G401 (cell line): ENCODE data around the gene MUSTN1. TPM values are rescaled to one million over a fixed set of nuclear protein-coding genes. Genes with fewer than 3 reads are reported as not detected.
A peak's percentile ranks its signal among the peaks of the same experiment; 100 is the strongest.

ENCODE experiments used
- DNase-seq: peaks from one replicate; pipeline ENCODE4 v3.0.0-alpha.2; 2015; ENCODE audit warnings: low spot score
- in situ Hi-C: cut with HindIII; loops from 2 replicates; pipeline ENCODE4 v1.10.0; 2016; ENCODE audit warnings: low sequenced_read_pairs, mixed read lengths
- total RNA-seq: library from RNA; depleted of rRNA; stranded (reverse); fragments of >200 nt; shearing (Covaris generic); gene quantifications from 2 replicates; pipeline ENCODE4 v1.2.3, GENCODE V29; 2014

Gene MUSTN1
- total RNA-seq, 1 experiment from 2014 or later, result not detected

GRCh38 chr3:52856666-52857065 lies 21.8 kb upstream of the MUSTN1 start:
- in situ Hi-C loops, result no loop called here
- DNase-seq, result no peak

GRCh38 chr3:52854013-52854412 lies 19.2 kb upstream of the MUSTN1 start:
- no peak for DNase-seq
- in situ Hi-C loops, result no loop called here

GRCh38 chr3:52852419-52852818 lies 17.6 kb upstream of the MUSTN1 start:
- in situ Hi-C loops, result no loop called here
- DNase-seq, result no peak

GRCh38 chr3:52851348-52851747 lies 16.5 kb upstream of the MUSTN1 start:
- in situ Hi-C loops, result no loop called here
- peak; percentile 66 for DNase-seq

- no peak for DNase-seq
- in situ Hi-C loops, result no loop called here
Measured at GRCh38 chr3:52849656-52850055, 14.8 kb upstream of the MUSTN1 start.

- in situ Hi-C loops, result no loop called here
Measured at GRCh38 chr3:52848617-52849016, 13.8 kb upstream of the MUSTN1 start.

GRCh38 chr3:52847726-52848125 lies 12.9 kb upstream of the MUSTN1 start:
- DNase-seq, result no peak
- in situ Hi-C loops, result no loop called here

More at GRCh38 chr3:52848617-52849016, 13.8 kb upstream of the MUSTN1 start:
- DNase-seq, result no peak

- in situ Hi-C loops, result no loop called here
- DNase-seq, result no peak
Measured at GRCh38 chr3:52847241-52847640, 12.4 kb upstream of the MUSTN1 start.

GRCh38 chr3:52846432-52846965 lies 11.7 kb upstream of the MUSTN1 start:
- in situ Hi-C loops, result no loop called here

GRCh38 chr3:52845691-52846431 lies 11.0 kb upstream of the MUSTN1 start:
- in situ Hi-C loops, result no loop called here
- DNase-seq, result no peak

More at GRCh38 chr3:52846432-52846965, 11.7 kb upstream of the MUSTN1 start:
- DNase-seq, result peak; percentile 71

GRCh38 chr3:52845157-52845556 lies 10.3 kb upstream of the MUSTN1 start:
- no peak for DNase-seq
- in situ Hi-C loops, result no loop called here

- in situ Hi-C loops, result no loop called here
- no peak for DNase-seq
Measured at GRCh38 chr3:52844290-52844975, 9.6 kb upstream of the MUSTN1 start.

GRCh38 chr3:52843881-52844280 lies 9.1 kb upstream of the MUSTN1 start:
- no peak for DNase-seq
- in situ Hi-C loops, result no loop called here

- no peak for DNase-seq
- in situ Hi-C loops, result no loop called here
Measured at GRCh38 chr3:52843108-52843865, 8.5 kb upstream of the MUSTN1 start.

GRCh38 chr3:52842424-52842823 lies 7.6 kb upstream of the MUSTN1 start:
- in situ Hi-C loops, result no loop called here
- no peak for DNase-seq

- in situ Hi-C loops, result no loop called here
Measured at GRCh38 chr3:52841981-52842340, 7.1 kb upstream of the MUSTN1 start.

GRCh38 chr3:52841211-52841980 lies 6.6 kb upstream of the MUSTN1 start:
- in situ Hi-C loops, result no loop called here
- DNase-seq, result no peak

More at GRCh38 chr3:52841981-52842340, 7.1 kb upstream of the MUSTN1 start:
- no peak for DNase-seq

GRCh38 chr3:52839892-52840545 lies 5.2 kb upstream of the MUSTN1 start:
- in situ Hi-C loops, result loop anchor here (5.0 kb wide), 1 partner anchor 52 kb away; no protein-coding TSS in a partner anchor
- DNase-seq, result no peak

- no peak for DNase-seq
- in situ Hi-C loops, result loop anchor here (5.0 kb wide), 1 partner anchor 53 kb away; no protein-coding TSS in a partner anchor
Measured at GRCh38 chr3:52839268-52839575, 4.4 kb upstream of the MUSTN1 start.
